ENCODE data around the gene PA2G4.
A peak's percentile ranks its signal among the peaks of the same experiment; 100 is the strongest.

DNA sequence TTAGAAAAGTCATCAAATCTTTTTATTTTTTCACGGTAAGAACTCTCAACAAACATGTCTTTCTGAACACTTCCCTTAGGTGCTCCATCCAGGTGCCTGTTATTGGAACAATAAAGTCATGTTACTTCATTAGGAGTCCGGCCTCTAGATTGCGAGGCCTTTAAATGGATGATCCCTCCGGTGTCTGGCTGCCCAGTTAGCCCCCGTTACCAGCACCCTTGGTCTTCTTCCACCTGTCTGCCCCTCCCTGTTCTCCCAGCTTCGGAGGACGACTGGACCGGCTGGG is 593 bp upstream of the PA2G4 start:
- TF ChIP-seq, protein P1, sequence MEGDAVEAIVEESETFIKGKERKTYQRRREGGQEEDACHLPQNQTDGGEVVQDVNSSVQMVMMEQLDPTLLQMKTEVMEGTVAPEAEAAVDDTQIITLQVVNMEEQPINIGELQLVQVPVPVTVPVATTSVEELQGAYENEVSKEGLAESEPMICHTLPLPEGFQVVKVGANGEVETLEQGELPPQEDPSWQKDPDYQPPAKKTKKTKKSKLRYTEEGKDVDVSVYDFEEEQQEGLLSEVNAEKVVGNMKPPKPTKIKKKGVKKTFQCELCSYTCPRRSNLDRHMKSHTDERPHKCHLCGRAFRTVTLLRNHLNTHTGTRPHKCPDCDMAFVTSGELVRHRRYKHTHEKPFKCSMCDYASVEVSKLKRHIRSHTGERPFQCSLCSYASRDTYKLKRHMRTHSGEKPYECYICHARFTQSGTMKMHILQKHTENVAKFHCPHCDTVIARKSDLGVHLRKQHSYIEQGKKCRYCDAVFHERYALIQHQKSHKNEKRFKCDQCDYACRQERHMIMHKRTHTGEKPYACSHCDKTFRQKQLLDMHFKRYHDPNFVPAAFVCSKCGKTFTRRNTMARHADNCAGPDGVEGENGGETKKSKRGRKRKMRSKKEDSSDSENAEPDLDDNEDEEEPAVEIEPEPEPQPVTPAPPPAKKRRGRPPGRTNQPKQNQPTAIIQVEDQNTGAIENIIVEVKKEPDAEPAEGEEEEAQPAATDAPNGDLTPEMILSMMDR (IDR thresholded peaks at IDR 0.05), result no peak
- no peak for TF ChIP-seq POLR2AphosphoS5 (IDR thresholded peaks at IDR 0.05; ENCODE audit: low read depth, low read length)
- TF ChIP-seq, protein P2, sequence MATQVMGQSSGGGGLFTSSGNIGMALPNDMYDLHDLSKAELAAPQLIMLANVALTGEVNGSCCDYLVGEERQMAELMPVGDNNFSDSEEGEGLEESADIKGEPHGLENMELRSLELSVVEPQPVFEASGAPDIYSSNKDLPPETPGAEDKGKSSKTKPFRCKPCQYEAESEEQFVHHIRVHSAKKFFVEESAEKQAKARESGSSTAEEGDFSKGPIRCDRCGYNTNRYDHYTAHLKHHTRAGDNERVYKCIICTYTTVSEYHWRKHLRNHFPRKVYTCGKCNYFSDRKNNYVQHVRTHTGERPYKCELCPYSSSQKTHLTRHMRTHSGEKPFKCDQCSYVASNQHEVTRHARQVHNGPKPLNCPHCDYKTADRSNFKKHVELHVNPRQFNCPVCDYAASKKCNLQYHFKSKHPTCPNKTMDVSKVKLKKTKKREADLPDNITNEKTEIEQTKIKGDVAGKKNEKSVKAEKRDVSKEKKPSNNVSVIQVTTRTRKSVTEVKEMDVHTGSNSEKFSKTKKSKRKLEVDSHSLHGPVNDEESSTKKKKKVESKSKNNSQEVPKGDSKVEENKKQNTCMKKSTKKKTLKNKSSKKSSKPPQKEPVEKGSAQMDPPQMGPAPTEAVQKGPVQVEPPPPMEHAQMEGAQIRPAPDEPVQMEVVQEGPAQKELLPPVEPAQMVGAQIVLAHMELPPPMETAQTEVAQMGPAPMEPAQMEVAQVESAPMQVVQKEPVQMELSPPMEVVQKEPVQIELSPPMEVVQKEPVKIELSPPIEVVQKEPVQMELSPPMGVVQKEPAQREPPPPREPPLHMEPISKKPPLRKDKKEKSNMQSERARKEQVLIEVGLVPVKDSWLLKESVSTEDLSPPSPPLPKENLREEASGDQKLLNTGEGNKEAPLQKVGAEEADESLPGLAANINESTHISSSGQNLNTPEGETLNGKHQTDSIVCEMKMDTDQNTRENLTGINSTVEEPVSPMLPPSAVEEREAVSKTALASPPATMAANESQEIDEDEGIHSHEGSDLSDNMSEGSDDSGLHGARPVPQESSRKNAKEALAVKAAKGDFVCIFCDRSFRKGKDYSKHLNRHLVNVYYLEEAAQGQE (IDR thresholded peaks at IDR 0.05; ENCODE audit: insufficient read depth in 1 of 2, low read depth in 2 of 2, low read length in 1 of 2), result no peak
- TF ChIP-seq SIN3A (IDR thresholded peaks at IDR 0.05; ENCODE audit: borderline replicate concordance, insufficient read depth, low read depth, low read length), result 0 out of 2 replicates have a peak, but pooled peaks have one; percentile 48
